HPDE6-E6E7 (cell line): Measurements from ENCODE around the gene SPATA46.
"Not testable (repeated sequence)": the region's sequence is repeated elsewhere in the genome, so short reads cannot be mapped to it uniquely, and the experiment has no call there.

ENCODE experiments used
- DNase-seq: peaks from one replicate; pipeline ENCODE4 v3.0.0; 2011; ENCODE audit warnings: missing footprints; ENCODE audit errors: extremely low spot score

The SPATA46 gene

GRCh38 chr1:162357681-162358266, 18.9 kb downstream of the SPATA46 start:
- DNase-seq = peak; percentile 32

- no peak for DNase-seq
These were observed 23.0 kb downstream of the SPATA46 start for GRCh38 chr1:162353702-162354101.

- DNase-seq = no peak
These were observed 23.6 kb downstream of the SPATA46 start for GRCh38 chr1:162353078-162353477.

DNA sequence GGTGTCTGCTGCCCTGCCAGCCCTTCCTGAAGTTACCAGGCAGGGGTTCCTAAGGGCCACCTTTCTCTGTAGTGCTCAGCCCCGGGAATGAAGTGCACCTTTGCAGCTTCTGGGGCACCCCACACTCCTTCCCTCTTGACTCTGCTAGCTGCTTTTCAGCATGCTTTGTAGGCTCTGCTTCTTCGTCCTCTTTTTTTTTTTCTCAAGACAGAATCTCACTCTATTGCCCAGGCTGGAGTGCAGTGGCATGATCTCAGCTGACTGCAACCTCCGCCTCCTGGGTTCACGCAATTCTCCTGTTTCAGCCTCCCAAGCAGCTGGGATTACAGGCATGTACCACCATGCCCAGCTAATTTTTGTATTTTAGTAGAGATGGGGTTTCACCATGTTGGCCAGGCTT, 24.8 kb downstream of the SPATA46 start:
- not testable (repeated sequence) for DNase-seq

DNA sequence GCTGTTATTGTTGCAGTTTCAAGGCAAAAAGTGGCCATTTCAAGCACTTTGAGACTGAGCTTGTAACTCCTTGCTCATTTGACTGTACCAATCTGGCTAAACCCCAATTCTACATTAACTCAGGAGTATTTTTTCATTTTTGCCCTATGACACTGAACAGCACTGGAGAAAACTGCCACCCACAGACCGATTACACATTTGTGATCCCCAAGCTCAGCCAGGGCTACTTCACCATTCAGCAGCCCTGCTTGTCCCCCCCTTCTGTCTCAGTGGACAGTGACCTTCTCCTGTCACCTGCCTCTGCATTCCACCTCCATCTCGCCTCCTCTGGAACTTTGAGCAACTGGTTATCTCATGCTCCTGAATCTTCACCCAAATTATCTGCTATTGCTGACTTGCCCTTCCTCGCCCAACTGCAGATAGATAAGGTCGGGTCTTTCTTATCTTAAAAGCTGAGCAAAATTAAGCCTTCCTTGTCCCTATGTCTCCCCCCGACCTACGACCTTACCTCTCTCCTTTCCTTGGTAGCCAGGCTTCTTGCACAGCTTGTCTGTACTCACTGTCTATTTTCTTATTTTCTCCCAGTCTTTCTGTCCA, 25.3 kb downstream of the SPATA46 start:
- DNase-seq = no peak

- peak; percentile 58 for DNase-seq
These were observed 26.9 kb downstream of the SPATA46 start for GRCh38 chr1:162349635-162350330.

DNA sequence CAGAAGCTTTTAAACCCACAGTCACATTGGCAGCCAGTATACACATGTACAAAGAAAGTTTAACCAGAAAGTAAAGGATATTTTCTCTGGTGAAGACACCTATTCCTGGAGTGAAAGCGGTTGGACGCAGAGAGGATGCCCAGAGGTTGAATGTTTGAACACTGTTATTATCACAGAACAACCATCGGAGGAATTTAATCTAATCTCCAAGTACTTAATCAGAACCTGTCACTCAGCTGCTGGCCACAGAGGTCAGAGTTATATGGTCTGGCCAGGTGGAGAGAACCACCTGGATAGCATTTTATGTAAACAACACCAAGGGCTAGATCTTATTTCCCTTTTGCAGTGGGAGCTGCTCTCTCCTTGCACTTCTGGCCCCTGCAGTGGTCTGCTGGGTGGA, 29.4 kb downstream of the SPATA46 start:
- no peak for DNase-seq

- DNase-seq = no peak
These were observed 33.2 kb downstream of the SPATA46 start for GRCh38 chr1:162343470-162343869.

- DNase-seq = no peak
These were observed 34.1 kb downstream of the SPATA46 start for GRCh38 chr1:162342452-162342983.

DNA sequence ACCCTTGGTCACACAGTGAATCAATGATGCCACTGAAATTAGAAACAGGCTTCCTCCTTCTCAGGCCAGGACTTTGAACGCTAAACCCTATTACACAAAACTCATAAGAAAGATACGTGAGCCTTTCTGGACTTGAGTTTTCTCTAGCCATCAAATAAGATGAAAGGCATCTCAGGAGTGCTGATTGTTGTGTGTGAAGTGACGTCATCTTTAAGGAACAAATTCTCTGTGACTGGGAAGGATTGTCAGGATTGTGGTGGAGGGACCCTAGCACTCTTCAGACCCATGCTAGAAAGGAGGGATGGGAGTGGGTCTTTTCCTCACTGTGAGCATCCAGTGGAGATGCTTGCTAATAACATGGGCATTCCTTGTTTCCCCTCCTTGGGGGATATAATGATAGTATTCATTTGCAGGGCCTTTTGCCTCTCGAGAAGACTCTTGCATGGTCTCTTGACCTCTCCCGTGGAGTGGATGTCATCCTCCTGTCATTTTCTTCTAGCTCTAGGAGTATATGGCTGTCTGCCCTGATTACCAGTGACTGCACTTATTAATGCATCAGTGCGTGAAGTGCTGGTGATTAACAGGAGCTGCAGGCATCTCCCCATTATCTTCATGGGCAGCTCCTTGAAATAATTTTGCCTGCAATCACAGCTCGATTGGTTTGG, 39.9 kb downstream of the SPATA46 start:
- no peak for DNase-seq

DNA sequence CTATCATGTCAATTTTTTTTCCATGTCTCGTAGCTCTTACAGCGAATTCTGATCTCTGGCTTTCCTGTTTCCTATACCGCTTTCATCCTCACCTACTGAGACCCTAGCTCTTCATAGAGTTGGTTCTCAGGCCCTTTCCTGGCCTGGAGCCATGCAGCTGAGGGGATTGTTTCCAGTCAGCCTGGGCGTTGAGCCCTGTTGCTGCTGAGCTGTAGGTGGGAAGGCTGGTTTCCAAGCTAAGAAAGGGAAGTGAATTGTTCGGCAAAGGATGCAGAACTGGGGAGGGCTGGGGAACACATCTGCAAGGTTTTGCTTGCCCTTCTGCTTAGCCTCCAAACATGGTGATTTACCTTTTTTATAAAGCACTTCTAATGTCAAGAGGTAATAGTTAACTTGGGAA, 41.5 kb downstream of the SPATA46 start:
- no peak for DNase-seq

GRCh38 chr1:162333991-162334390, 42.7 kb downstream of the SPATA46 start:
- no peak for DNase-seq

GRCh38 chr1:162329826-162330225, 46.8 kb downstream of the SPATA46 start:
- no peak for DNase-seq

DNA sequence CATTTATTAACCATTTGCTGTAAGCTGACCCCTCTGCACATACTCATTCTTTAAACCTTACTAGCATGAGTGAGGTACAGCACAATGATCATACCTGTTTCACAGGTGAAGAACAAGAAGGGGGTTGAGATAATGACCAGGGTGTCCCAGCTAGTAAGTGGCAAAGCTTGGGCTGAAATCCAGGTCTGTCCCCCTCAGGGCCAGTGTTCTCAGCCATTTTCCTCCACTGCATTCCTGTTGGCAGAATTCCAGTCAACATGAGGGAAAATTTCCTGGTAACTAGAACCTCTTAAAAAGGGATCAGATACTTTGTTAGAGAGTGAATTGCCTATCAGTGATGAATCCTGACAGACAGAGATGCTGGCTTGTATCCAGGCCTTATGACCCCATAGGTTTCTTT, 48.1 kb downstream of the SPATA46 start:
- no peak for DNase-seq

GRCh38 chr1:162327788-162328165, 48.9 kb downstream of the SPATA46 start:
- DNase-seq = no peak

- peak; percentile 11 for DNase-seq
These were observed 49.4 kb downstream of the SPATA46 start for GRCh38 chr1:162327144-162327787.

GRCh38 chr1:162326559-162326958, 50.1 kb downstream of the SPATA46 start:
- DNase-seq = no peak

DNA sequence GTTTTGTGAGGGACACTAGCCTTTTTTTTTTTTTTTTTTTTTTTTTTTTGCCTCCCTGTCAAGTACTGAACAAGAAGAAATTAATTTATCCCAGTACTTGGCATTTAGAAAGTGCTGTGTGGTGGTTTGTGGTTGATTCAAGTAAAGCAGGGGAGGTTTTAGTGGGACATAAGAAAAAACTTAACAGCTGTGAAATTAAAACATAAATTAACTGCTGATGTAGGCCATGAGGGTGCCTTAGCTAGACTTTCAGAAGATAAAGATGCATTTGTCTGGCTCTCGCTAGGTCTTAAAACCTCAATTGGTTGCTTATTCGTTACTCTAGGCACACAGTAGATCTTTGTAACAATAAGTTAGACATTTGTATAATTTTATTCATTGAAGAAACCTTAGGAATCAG, 52.3 kb downstream of the SPATA46 start:
- no peak for DNase-seq
